Tibial nerve (tissue), 3 donors: Measurements from ENCODE around the gene ABI1.
A peak's percentile ranks its signal among the peaks of the same experiment; 100 is the strongest.

Source experiments
- POLR2A ChIP-seq, 2 donors: fragments of 450-650 bp; IDR thresholded peaks; one replicate each; pipeline ENCODE4 v1.6.1; 2017; ENCODE audit warnings: antibody characterized with exemption in 2 of 2, mild to moderate bottlenecking in 2 of 2, moderate library complexity in 2 of 2
- TF ChIP-seq, protein P1 (sequence below), 5 experiments: fragments of 200-600 bp in 3 of 5; fragments of 450-650 bp in 2 of 5; sonication (generic) in 3 of 5; IDR thresholded peaks; one replicate each; pipeline ENCODE4 v1.5.1; 2016 to 2019; ENCODE audit warnings: antibody characterized with exemption in 5 of 5, mild to moderate bottlenecking in 3 of 5, moderate library complexity in 2 of 5

DNA sequence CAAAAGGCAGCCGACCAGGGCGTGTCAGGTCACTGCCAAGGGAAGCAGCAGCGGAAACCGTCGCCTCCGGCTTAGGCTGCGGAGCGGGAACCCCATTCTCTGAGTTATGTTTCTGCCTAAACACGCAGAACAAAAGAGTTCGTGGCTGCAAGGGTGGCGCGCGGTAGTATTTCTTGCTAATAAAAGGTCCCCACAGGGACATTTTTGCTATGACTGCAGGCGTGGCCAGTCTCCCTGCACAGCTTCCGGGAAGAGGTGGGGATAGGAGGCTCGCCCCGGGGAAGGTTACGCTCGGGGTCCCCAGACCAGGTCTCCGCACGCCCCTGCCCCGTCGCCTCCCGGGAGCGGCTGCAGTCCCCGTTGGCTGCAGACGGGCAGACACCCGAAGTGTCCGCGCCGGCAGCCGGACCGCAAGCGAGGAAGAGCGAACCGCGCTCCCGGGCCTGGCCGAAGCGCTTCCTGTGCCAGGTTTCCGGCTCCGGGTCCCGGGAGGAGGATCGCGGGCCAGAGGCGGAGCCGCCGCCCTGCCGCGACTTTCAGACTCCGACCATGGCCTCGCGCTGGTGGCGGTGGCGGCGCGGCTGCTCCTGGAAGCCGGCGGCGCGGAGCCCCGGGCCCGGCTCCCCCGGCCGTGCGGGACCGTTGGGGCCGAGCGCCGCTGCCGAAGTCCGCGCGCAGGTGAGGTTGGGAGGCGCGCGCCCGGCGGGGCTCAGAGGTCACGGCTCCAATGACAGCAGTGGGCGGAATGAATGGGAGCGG, 163.4 kb downstream of the ABI1 start, which contains the start of gene PDSS1:
- TF ChIP-seq, protein P1, sequence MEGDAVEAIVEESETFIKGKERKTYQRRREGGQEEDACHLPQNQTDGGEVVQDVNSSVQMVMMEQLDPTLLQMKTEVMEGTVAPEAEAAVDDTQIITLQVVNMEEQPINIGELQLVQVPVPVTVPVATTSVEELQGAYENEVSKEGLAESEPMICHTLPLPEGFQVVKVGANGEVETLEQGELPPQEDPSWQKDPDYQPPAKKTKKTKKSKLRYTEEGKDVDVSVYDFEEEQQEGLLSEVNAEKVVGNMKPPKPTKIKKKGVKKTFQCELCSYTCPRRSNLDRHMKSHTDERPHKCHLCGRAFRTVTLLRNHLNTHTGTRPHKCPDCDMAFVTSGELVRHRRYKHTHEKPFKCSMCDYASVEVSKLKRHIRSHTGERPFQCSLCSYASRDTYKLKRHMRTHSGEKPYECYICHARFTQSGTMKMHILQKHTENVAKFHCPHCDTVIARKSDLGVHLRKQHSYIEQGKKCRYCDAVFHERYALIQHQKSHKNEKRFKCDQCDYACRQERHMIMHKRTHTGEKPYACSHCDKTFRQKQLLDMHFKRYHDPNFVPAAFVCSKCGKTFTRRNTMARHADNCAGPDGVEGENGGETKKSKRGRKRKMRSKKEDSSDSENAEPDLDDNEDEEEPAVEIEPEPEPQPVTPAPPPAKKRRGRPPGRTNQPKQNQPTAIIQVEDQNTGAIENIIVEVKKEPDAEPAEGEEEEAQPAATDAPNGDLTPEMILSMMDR (IDR thresholded peaks at IDR 0.05): peak in 1 of 5 experiments; percentile 9
- TF ChIP-seq POLR2A (IDR thresholded peaks at IDR 0.05): peak; percentile 21 to 51
